Measurements from ENCODE around the gene C5AR2.

The C5AR2 gene

GRCh38 chr19:47324502-47324901 is 7.5 kb upstream of the C5AR2 start:
- no peak for TF ChIP-seq CTCF (IDR thresholded peaks at IDR 0.05)

- TF ChIP-seq CTCF (IDR thresholded peaks at IDR 0.05), result no peak
These were observed 1.5 kb upstream of the C5AR2 start for GRCh38 chr19:47330466-47330869.

GRCh38 chr19:47331490-47331889 is 485 bp upstream of the C5AR2 start:
- TF ChIP-seq CTCF (IDR thresholded peaks at IDR 0.05), result no peak

- no peak for TF ChIP-seq CTCF (IDR thresholded peaks at IDR 0.05)
These were observed 7.4 kb downstream of the C5AR2 start for GRCh38 chr19:47339196-47339880.

GRCh38 chr19:47340477-47341208 is 8.7 kb downstream of the C5AR2 start:
- no peak for TF ChIP-seq CTCF (IDR thresholded peaks at IDR 0.05)

GRCh38 chr19:47341734-47342133 is 9.8 kb downstream of the C5AR2 start:
- no peak for TF ChIP-seq CTCF (IDR thresholded peaks at IDR 0.05)

- no peak for TF ChIP-seq CTCF (IDR thresholded peaks at IDR 0.05)
These were observed 11.3 kb downstream of the C5AR2 start for GRCh38 chr19:47343194-47343802.

Data from LNCAP (cell line).